ENCODE measurements around the gene TBC1D19. TPM values are rescaled to one million over a fixed set of nuclear protein-coding genes. Genes with fewer than 3 reads are reported as not detected.
"Not testable (repeated sequence)": the region's sequence is repeated elsewhere in the genome, so short reads cannot be mapped to it uniquely, and the experiment has no call there.

Gene TBC1D19
- total RNA-seq (10 to 100 TPM; 11.2 to 13.3 (median 12.8) TPM), polyA plus RNA-seq (5.5 TPM)
- long read RNA-seq, donor 1, transcript TBC1D19-201 (21 exons, 2,263 nt), result major isoform, 15 of 21 reads
- long read RNA-seq, donor 1, partial matches to known transcripts, result 1 of 21 reads
- long read RNA-seq, donor 1, other reads (novel, unspliced or antisense), result 4 of 21 reads
- long read RNA-seq, donor 2, partial matches to known transcripts, result 1 of 5 reads
- long read RNA-seq, donor 2, other reads (novel, unspliced or antisense), result 0 of 5 reads
- long read RNA-seq, donor 3, transcript TBC1D19-201 (21 exons, 2,263 nt), result major isoform, 25 of 40 reads
- long read RNA-seq, donor 3, partial matches to known transcripts, result 1 of 40 reads
- long read RNA-seq, donor 3, other reads (novel, unspliced or antisense), result 14 of 40 reads
- long read RNA-seq, donor 4, transcript TBC1D19-201 (21 exons, 2,263 nt), result major isoform, 7 of 13 reads
- long read RNA-seq, donor 4, partial matches to known transcripts, result 1 of 13 reads
- long read RNA-seq, donor 4, other reads (novel, unspliced or antisense), result 5 of 13 reads

GRCh38 chr4:26583865-26584652, at the start of gene TBC1D19:
TSS of gene TBC1D19 (plus strand) at chr4:26584084. CDS start at chr4:26584194, 110 bp downstream.
- DNase-seq (peak; percentile 88 to 93 (median 93)), ATAC-seq (peak; percentile 100)
- intact Hi-C loops (cut with DNase I), result no loop called here
- Histone ChIP-seq H3K4me1 (ENCODE audit: control insufficient read depth, insufficient read depth, low read length) (no peaks in the 10 kb centered on the region), H3K27ac (ENCODE audit: low read length) (peak within 1 kb of the TSS; percentile 57), H3K9me3 (ENCODE audit: control insufficient read depth, low read length) (no peaks in the 10 kb centered on the region), H3K27me3 (ENCODE audit: control insufficient read depth, insufficient read depth) (no peaks in the 10 kb centered on the region), H3K4me3 (ENCODE audit: low read length) (peak within 1 kb of the TSS; percentile 81)
- WGBS, result under 1% methylated on average over 39 of the region's 39 CpGs

GRCh38 chr4:26542991-26543390, 40.9 kb upstream of the TBC1D19 start:
- Histone ChIP-seq H3K9me3 (ENCODE audit: control insufficient read depth, low read length) (no peaks in the 10 kb centered on the region), H3K4me1 (ENCODE audit: control insufficient read depth, insufficient read depth, low read length) (no peaks in the 10 kb centered on the region), H3K27ac (ENCODE audit: low read length) (no peak overlapping the region), H3K27me3 (ENCODE audit: control insufficient read depth, insufficient read depth) (no peaks in the 10 kb centered on the region), H3K4me3 (ENCODE audit: low read length) (no peak overlapping the region)
- intact Hi-C loops (cut with DNase I), result no loop called here
- DNase-seq (no peak), ATAC-seq (no peak)
- WGBS, result 71% methylated on average over 3 of the region's 3 CpGs

- WGBS, result 98% methylated on average over 2 of the region's 2 CpGs
- no peaks in the 10 kb centered on the region for H3K9me3 ChIP-seq (ENCODE audit: control insufficient read depth, low read length)
- no peak overlapping the region for H3K4me3 ChIP-seq (ENCODE audit: low read length)
- H3K27me3 ChIP-seq (ENCODE audit: control insufficient read depth, insufficient read depth), result no peaks in the 10 kb centered on the region
- DNase-seq (no peak), ATAC-seq (no peak)
- H3K27ac ChIP-seq (ENCODE audit: low read length), result no peak overlapping the region
- H3K4me1 ChIP-seq (ENCODE audit: control insufficient read depth, insufficient read depth, low read length), result no peaks in the 10 kb centered on the region
- intact Hi-C loops (cut with DNase I), result no loop called here
Measured at GRCh38 chr4:26544421-26544820, 39.5 kb upstream of the TBC1D19 start.

- H3K27ac ChIP-seq (ENCODE audit: low read length); intact Hi-C loops (cut with DNase I); H3K4me3 ChIP-seq (ENCODE audit: low read length); ATAC-seq; H3K9me3 ChIP-seq (ENCODE audit: control insufficient read depth, low read length); DNase-seq; H3K4me1 ChIP-seq (ENCODE audit: control insufficient read depth, insufficient read depth, low read length); H3K27me3 ChIP-seq (ENCODE audit: control insufficient read depth, insufficient read depth): not testable (repeated sequence)
- 49% methylated on average over 1 of the region's 1 CpG for WGBS
Measured at GRCh38 chr4:26548379-26548778, 35.5 kb upstream of the TBC1D19 start.

GRCh38 chr4:26557164-26557563, 26.7 kb upstream of the TBC1D19 start:
- ATAC-seq (peak in 1 of 2 donors; percentile 41), DNase-seq (no peak)
- intact Hi-C loops (cut with DNase I), result no loop called here
- no peaks in the 10 kb centered on the region for H3K27me3 ChIP-seq (ENCODE audit: control insufficient read depth, insufficient read depth)
- no peaks in the 10 kb centered on the region for H3K9me3 ChIP-seq (ENCODE audit: control insufficient read depth, low read length)
- H3K4me3 ChIP-seq (ENCODE audit: low read length), result no peak overlapping the region
- no peak overlapping the region for H3K27ac ChIP-seq (ENCODE audit: low read length)
- no peaks in the 10 kb centered on the region for H3K4me1 ChIP-seq (ENCODE audit: control insufficient read depth, insufficient read depth, low read length)

- no peaks in the 10 kb centered on the region for H3K27me3 ChIP-seq (ENCODE audit: control insufficient read depth, insufficient read depth)
- H3K4me1 ChIP-seq (ENCODE audit: control insufficient read depth, insufficient read depth, low read length), result no peaks in the 10 kb centered on the region
- intact Hi-C loops (cut with DNase I), result no loop called here
- ATAC-seq (no peak), DNase-seq (no peak)
- 76% methylated on average over 3 of the region's 3 CpGs for WGBS
- no peaks in the 10 kb centered on the region for H3K9me3 ChIP-seq (ENCODE audit: control insufficient read depth, low read length)
- H3K4me3 ChIP-seq (ENCODE audit: low read length), result no peak overlapping the region
- H3K27ac ChIP-seq (ENCODE audit: low read length), result no peak overlapping the region
Measured at GRCh38 chr4:26558166-26558895, 25.6 kb upstream of the TBC1D19 start.

- no peak for DNase-seq
- Histone ChIP-seq H3K9me3 (ENCODE audit: control insufficient read depth, low read length) (no peaks in the 10 kb centered on the region), H3K27ac (ENCODE audit: low read length) (no peak overlapping the region), H3K4me1 (ENCODE audit: control insufficient read depth, insufficient read depth, low read length) (no peaks in the 10 kb centered on the region), H3K4me3 (ENCODE audit: low read length) (no peak overlapping the region), H3K27me3 (ENCODE audit: control insufficient read depth, insufficient read depth) (no peaks in the 10 kb centered on the region)
- intact Hi-C loops (cut with DNase I), result no loop called here
- ATAC-seq, result no peak
Measured at GRCh38 chr4:26566133-26566532, 17.8 kb upstream of the TBC1D19 start.

- Histone ChIP-seq H3K9me3 (ENCODE audit: control insufficient read depth, low read length) (no peaks in the 10 kb centered on the region), H3K27me3 (ENCODE audit: control insufficient read depth, insufficient read depth) (no peaks in the 10 kb centered on the region), H3K4me3 (ENCODE audit: low read length) (no peak overlapping the region), H3K4me1 (ENCODE audit: control insufficient read depth, insufficient read depth, low read length) (no peaks in the 10 kb centered on the region), H3K27ac (ENCODE audit: low read length) (no peak overlapping the region)
- no peak for DNase-seq
- ATAC-seq, result no peak
- intact Hi-C loops (cut with DNase I), result no loop called here
- 54% methylated on average over 3 of the region's 3 CpGs for WGBS
Measured at GRCh38 chr4:26568446-26568994, 15.4 kb upstream of the TBC1D19 start.

- H3K27ac ChIP-seq (ENCODE audit: low read length), result no peak overlapping the region
- 67% methylated on average over 3 of the region's 3 CpGs for WGBS
- no peaks in the 10 kb centered on the region for H3K4me1 ChIP-seq (ENCODE audit: control insufficient read depth, insufficient read depth, low read length)
- intact Hi-C loops (cut with DNase I), result no loop called here
- no peaks in the 10 kb centered on the region for H3K27me3 ChIP-seq (ENCODE audit: control insufficient read depth, insufficient read depth)
- no peak overlapping the region for H3K4me3 ChIP-seq (ENCODE audit: low read length)
- no peaks in the 10 kb centered on the region for H3K9me3 ChIP-seq (ENCODE audit: control insufficient read depth, low read length)
- DNase-seq (no peak), ATAC-seq (no peak)
Measured at GRCh38 chr4:26570596-26570995, 13.3 kb upstream of the TBC1D19 start.

- no peak for ATAC-seq
- intact Hi-C loops (cut with DNase I), result no loop called here
- H3K27ac ChIP-seq (ENCODE audit: low read length), result no peak overlapping the region
- H3K27me3 ChIP-seq (ENCODE audit: control insufficient read depth, insufficient read depth), result no peaks in the 10 kb centered on the region
- no peak overlapping the region for H3K4me3 ChIP-seq (ENCODE audit: low read length)
- WGBS, result 93% methylated on average over 1 of the region's 1 CpG
- H3K4me1 ChIP-seq (ENCODE audit: control insufficient read depth, insufficient read depth, low read length), result peaks cover 3% of the 10 kb centered on the region
- H3K9me3 ChIP-seq (ENCODE audit: control insufficient read depth, low read length), result no peaks in the 10 kb centered on the region
- DNase-seq, result no peak
Measured at GRCh38 chr4:26573389-26573794, 10.5 kb upstream of the TBC1D19 start.

All from right cardiac atrium (tissue), 5 donors.